Ammon's horn (tissue), 1 donor: ENCODE results near the gene SCN10A.

Source experiments
- DNase-seq: peaks from one replicate; pipeline ENCODE4 v3.0.0-alpha.2; 2016; ENCODE audit warnings: low spot score

The SCN10A gene

GRCh38 chr3:38773528-38773927 is 42.5 kb downstream of the SCN10A start:
- DNase-seq: no peak

- DNase-seq: no peak
Measured at GRCh38 chr3:38763569-38763968, 52.4 kb downstream of the SCN10A start.

GRCh38 chr3:38758557-38758956 is 57.5 kb downstream of the SCN10A start:
- DNase-seq: no peak

- DNase-seq: no peak
Measured at GRCh38 chr3:38757721-38758120, 58.3 kb downstream of the SCN10A start.

- no peak for DNase-seq
Measured at GRCh38 chr3:38756892-38757291, 59.1 kb downstream of the SCN10A start.

- no peak for DNase-seq
Measured at GRCh38 chr3:38755130-38755529, 60.9 kb downstream of the SCN10A start.

GRCh38 chr3:38746641-38747040 is 69.4 kb downstream of the SCN10A start:
- DNase-seq: no peak

GRCh38 chr3:38743043-38743442 is 73.0 kb downstream of the SCN10A start:
- DNase-seq: no peak

GRCh38 chr3:38742550-38742949 is 73.5 kb downstream of the SCN10A start:
- DNase-seq: no peak

- no peak for DNase-seq
Measured at GRCh38 chr3:38740537-38740936, 75.5 kb downstream of the SCN10A start.

- DNase-seq: no peak
Measured at GRCh38 chr3:38739931-38740330, 76.1 kb downstream of the SCN10A start.

GRCh38 chr3:38739396-38739689 is 76.7 kb downstream of the SCN10A start:
- DNase-seq: no peak

GRCh38 chr3:38738630-38739395 is 77.2 kb downstream of the SCN10A start:
- DNase-seq: no peak

GRCh38 chr3:38731522-38731921 is 84.5 kb downstream of the SCN10A start:
- DNase-seq: no peak

- no peak for DNase-seq
Measured at GRCh38 chr3:38730281-38730680, 85.7 kb downstream of the SCN10A start.

GRCh38 chr3:38728008-38728407 is 88.0 kb downstream of the SCN10A start:
- DNase-seq: no peak

- DNase-seq: no peak
Measured at GRCh38 chr3:38726751-38727150, 89.3 kb downstream of the SCN10A start.

GRCh38 chr3:38725726-38726419 is 90.1 kb downstream of the SCN10A start:
- DNase-seq: no peak

GRCh38 chr3:38724392-38724736 is 91.7 kb downstream of the SCN10A start:
- DNase-seq: no peak

- DNase-seq: no peak
Measured at GRCh38 chr3:38723569-38724391, 92.2 kb downstream of the SCN10A start.

- no peak for DNase-seq
Measured at GRCh38 chr3:38722781-38723568, 93.0 kb downstream of the SCN10A start.

- DNase-seq: no peak
Measured at GRCh38 chr3:38721207-38721772, 94.7 kb downstream of the SCN10A start.
